ENCODE data around the gene ANXA2R.
A peak's percentile ranks its signal among the peaks of the same experiment; 100 is the strongest.

Gene ANXA2R

GRCh38 chr5:43020399-43020746 is 19.7 kb downstream of the ANXA2R start:
- no peak overlapping the region for H3K18ac ChIP-seq (ENCODE audit: low read depth in 1 of 2, low read length in 2 of 2)
- no peak overlapping the region for H2BK12ac ChIP-seq (ENCODE audit: low read length in 2 of 2)
- no peak overlapping the region for H2AK5ac ChIP-seq (ENCODE audit: low read length, severe bottlenecking)
- H3K9ac ChIP-seq (ENCODE audit: low read length): peak overlapping the region; percentile 94
- H2BK120ac ChIP-seq (ENCODE audit: low read depth, low read length): no peak overlapping the region
- no peaks in the 10 kb centered on the region for H3K9me3 ChIP-seq (ENCODE audit: control insufficient read depth, low read length)
- 6% methylated on average over 10 of the region's 11 CpGs for WGBS
- H3K27ac ChIP-seq (ENCODE audit: low read length, poor library complexity, severe bottlenecking): peak overlapping the region; percentile 79
- peaks cover 7% of the 10 kb centered on the region for H3K4me1 ChIP-seq (ENCODE audit: control insufficient read depth, insufficient read depth, low read depth, low read length)
- no peak overlapping the region for H2BK15ac ChIP-seq (ENCODE audit: low read depth, poor library complexity, severe bottlenecking)
- no peak overlapping the region for H3K4ac ChIP-seq (ENCODE audit: low read depth in 1 of 2, low read length in 2 of 2)
- H4K91ac ChIP-seq (ENCODE audit: low read length): peak overlapping the region; percentile 14
- no peak overlapping the region for H3K14ac ChIP-seq (ENCODE audit: low read length in 2 of 2)
- H2BK5ac ChIP-seq (ENCODE audit: low read depth, low read length, poor library complexity, severe bottlenecking): no peak overlapping the region
- no peaks in the 10 kb centered on the region for H3K27me3 ChIP-seq (ENCODE audit: control insufficient read depth in 1 of 2, insufficient read depth in 1 of 2, low read length in 2 of 2)
- peaks cover 17% of the 10 kb centered on the region for H3K79me1 ChIP-seq (replicated peaks; ENCODE audit: low read length, poor library complexity, severe bottlenecking)
- peak overlapping the region in 1 of 2 experiments; percentile 84 for H3K4me3 ChIP-seq (ENCODE audit: insufficient read depth in 1 of 2, low read depth in 1 of 2, low read length in 2 of 2)
- H3K4me2 ChIP-seq (ENCODE audit: low read length, poor library complexity, severe bottlenecking): peak overlapping the region; percentile 100
- DNase-seq: no peak
- no peak overlapping the region for H4K8ac ChIP-seq (ENCODE audit: low read length)
- no peaks in the 10 kb centered on the region for H3K36me3 ChIP-seq (ENCODE audit: control insufficient read depth in 1 of 2, insufficient read depth in 2 of 2, low read depth in 1 of 2, low read length in 2 of 2)
- H2AFZ ChIP-seq (ENCODE audit: low read depth, low read length): no peak overlapping the region
- no peak overlapping the region for H3K23ac ChIP-seq (ENCODE audit: low read length in 2 of 2)

DNA sequence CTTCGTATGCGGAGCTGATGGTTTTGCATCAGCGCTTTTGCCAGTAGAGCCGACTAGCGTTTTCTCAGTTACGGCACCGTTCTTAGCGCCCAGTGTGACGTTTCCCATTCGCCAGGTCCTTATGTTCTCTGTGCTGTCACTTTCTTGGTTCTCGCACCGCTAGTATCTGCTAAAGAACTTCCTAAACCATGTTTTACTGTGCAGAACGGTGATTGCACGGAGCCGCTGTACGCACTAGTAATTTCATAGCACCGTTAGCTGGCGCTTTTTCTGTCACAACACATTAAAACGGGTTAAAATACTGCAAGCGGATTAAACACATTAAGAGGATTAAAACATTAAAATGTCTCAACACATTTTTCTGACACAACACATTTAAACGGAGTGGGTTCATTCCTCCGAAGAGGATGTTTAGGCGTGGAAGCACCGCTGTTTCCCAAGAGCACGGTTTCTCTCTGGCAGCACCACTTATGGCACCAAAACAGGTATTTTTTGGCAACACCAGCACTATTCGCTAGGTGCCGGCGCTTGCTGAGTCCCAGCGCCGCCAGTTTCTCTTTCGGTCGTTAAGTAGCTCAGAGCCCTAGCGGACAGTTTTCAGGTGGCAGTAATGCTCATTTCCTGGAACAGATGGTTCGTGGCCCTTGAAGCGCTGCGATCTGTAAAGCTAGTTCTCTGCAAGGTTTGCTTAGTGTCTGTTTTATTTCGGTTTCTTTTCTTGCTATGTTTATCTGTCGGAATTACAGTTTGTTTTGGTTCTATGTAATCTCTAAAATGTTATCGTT is 20.3 kb downstream of the ANXA2R start:
- Histone ChIP-seq H3K9me3 (ENCODE audit: control insufficient read depth, low read length) (no peaks in the 10 kb centered on the region), H3K18ac (ENCODE audit: low read depth in 1 of 2, low read length in 2 of 2) (peak overlapping the region; percentile 2 to 70), H3K27ac (ENCODE audit: low read length, poor library complexity, severe bottlenecking) (peak overlapping the region; percentile 79), H3K36me3 (ENCODE audit: control insufficient read depth in 1 of 2, insufficient read depth in 2 of 2, low read depth in 1 of 2, low read length in 2 of 2) (no peaks in the 10 kb centered on the region), H3K9ac (ENCODE audit: low read length) (peak overlapping the region; percentile 94), H2BK120ac (ENCODE audit: low read depth, low read length) (no peak overlapping the region), H3K14ac (ENCODE audit: low read length in 2 of 2) (peak overlapping the region in 1 of 2 experiments; percentile 65), H4K8ac (ENCODE audit: low read length) (no peak overlapping the region), H2BK5ac (ENCODE audit: low read depth, low read length, poor library complexity, severe bottlenecking) (no peak overlapping the region), H2BK15ac (ENCODE audit: low read depth, poor library complexity, severe bottlenecking) (no peak overlapping the region), H3K4ac (ENCODE audit: low read depth in 1 of 2, low read length in 2 of 2) (peak overlapping the region; percentile 63 to 82), H3K4me1 (ENCODE audit: control insufficient read depth, insufficient read depth, low read depth, low read length) (peaks cover 7% of the 10 kb centered on the region), H2AK5ac (ENCODE audit: low read length, severe bottlenecking) (no peak overlapping the region), H3K4me2 (ENCODE audit: low read length, poor library complexity, severe bottlenecking) (peak overlapping the region; percentile 100), H3K23ac (ENCODE audit: low read length in 2 of 2) (no peak overlapping the region), H2BK12ac (ENCODE audit: low read length in 2 of 2) (peak overlapping the region in 1 of 2 experiments; percentile 83), H3K79me1 (replicated peaks; ENCODE audit: low read length, poor library complexity, severe bottlenecking) (peaks cover 17% of the 10 kb centered on the region), H3K27me3 (ENCODE audit: control insufficient read depth in 1 of 2, insufficient read depth in 1 of 2, low read length in 2 of 2) (no peaks in the 10 kb centered on the region), H4K91ac (ENCODE audit: low read length) (peak overlapping the region; percentile 22), H3K4me3 (ENCODE audit: insufficient read depth in 1 of 2, low read depth in 1 of 2, low read length in 2 of 2) (peak overlapping the region; percentile 60 to 84), H2AFZ (ENCODE audit: low read depth, low read length) (no peak overlapping the region)
- peak; percentile 94 for DNase-seq
- WGBS: 1% methylated on average over 36 of the region's 39 CpGs

GRCh38 chr5:43019291-43019613 is 20.9 kb downstream of the ANXA2R start:
- 0% methylated on average over 4 of the region's 6 CpGs for WGBS

DNA sequence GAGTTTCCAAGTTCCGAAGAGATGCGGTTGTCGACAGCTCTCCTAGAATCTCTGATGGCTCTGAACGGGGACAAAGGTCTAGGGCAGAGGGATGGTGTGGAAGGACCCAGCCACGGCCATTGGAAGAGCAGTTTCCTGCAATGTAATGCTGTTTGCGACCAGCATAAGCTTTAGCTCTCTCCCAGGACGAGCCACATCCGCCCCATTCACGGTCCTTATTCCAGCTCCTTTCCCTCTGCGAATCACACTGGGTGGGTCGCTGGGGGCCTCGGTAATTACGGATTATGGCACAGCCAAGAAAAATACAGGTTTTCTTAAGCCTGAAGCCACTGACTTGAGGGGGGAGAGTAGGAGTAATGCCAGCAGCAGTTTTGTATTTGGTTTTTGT is 22.7 kb downstream of the ANXA2R start:
- H3K79me1 ChIP-seq (replicated peaks; ENCODE audit: low read length, poor library complexity, severe bottlenecking): peaks cover 18% of the 10 kb centered on the region
- H2BK12ac ChIP-seq (ENCODE audit: low read length in 2 of 2): peak overlapping the region in 1 of 2 experiments; percentile 60
- peak overlapping the region; percentile 71 to 84 for H3K18ac ChIP-seq (ENCODE audit: low read depth in 1 of 2, low read length in 2 of 2)
- peak overlapping the region; percentile 95 for H3K4me2 ChIP-seq (ENCODE audit: low read length, poor library complexity, severe bottlenecking)
- H3K36me3 ChIP-seq (ENCODE audit: control insufficient read depth in 1 of 2, insufficient read depth in 2 of 2, low read depth in 1 of 2, low read length in 2 of 2): peaks cover 3 to 7% of the 10 kb centered on the region in 2 experiments
- peak overlapping the region; percentile 19 for H4K91ac ChIP-seq (ENCODE audit: low read length)
- peak overlapping the region; percentile 66 to 84 for H3K4me3 ChIP-seq (ENCODE audit: insufficient read depth in 1 of 2, low read depth in 1 of 2, low read length in 2 of 2)
- peak; percentile 70 for DNase-seq
- peak overlapping the region in 1 of 2 experiments; percentile 40 for H3K23ac ChIP-seq (ENCODE audit: low read length in 2 of 2)
- no peaks in the 10 kb centered on the region for H3K27me3 ChIP-seq (ENCODE audit: control insufficient read depth in 1 of 2, insufficient read depth in 1 of 2, low read length in 2 of 2)
- H2AK5ac ChIP-seq (ENCODE audit: low read length, severe bottlenecking): no peak overlapping the region
- H2BK120ac ChIP-seq (ENCODE audit: low read depth, low read length): no peak overlapping the region
- H2AFZ ChIP-seq (ENCODE audit: low read depth, low read length): peak overlapping the region; percentile 77
- H3K4me1 ChIP-seq (ENCODE audit: control insufficient read depth, insufficient read depth, low read depth, low read length): peaks cover 6% of the 10 kb centered on the region
- H3K9me3 ChIP-seq (ENCODE audit: control insufficient read depth, low read length): no peaks in the 10 kb centered on the region
- no peak overlapping the region for H2BK5ac ChIP-seq (ENCODE audit: low read depth, low read length, poor library complexity, severe bottlenecking)
- H4K8ac ChIP-seq (ENCODE audit: low read length): peak overlapping the region; percentile 8
- peak overlapping the region; percentile 81 for H3K27ac ChIP-seq (ENCODE audit: low read length, poor library complexity, severe bottlenecking)
- 0% methylated on average over 13 of the region's 13 CpGs for WGBS
- H3K9ac ChIP-seq (ENCODE audit: low read length): peak overlapping the region; percentile 94
- peak overlapping the region in 1 of 2 experiments; percentile 92 for H3K14ac ChIP-seq (ENCODE audit: low read length in 2 of 2)
- H3K4ac ChIP-seq (ENCODE audit: low read depth in 1 of 2, low read length in 2 of 2): peak overlapping the region; percentile 48 to 95
- H2BK15ac ChIP-seq (ENCODE audit: low read depth, poor library complexity, severe bottlenecking): no peak overlapping the region

More at GRCh38 chr5:43019291-43019613, 20.9 kb downstream of the ANXA2R start:
- Histone ChIP-seq H3K9me3 (ENCODE audit: control insufficient read depth, low read length) (no peaks in the 10 kb centered on the region), H2BK12ac (ENCODE audit: low read length in 2 of 2) (peak overlapping the region in 1 of 2 experiments; percentile 63), H3K27ac (ENCODE audit: low read length, poor library complexity, severe bottlenecking) (peak overlapping the region; percentile 79), H2BK15ac (ENCODE audit: low read depth, poor library complexity, severe bottlenecking) (no peak overlapping the region), H4K8ac (ENCODE audit: low read length) (no peak overlapping the region), H2BK120ac (ENCODE audit: low read depth, low read length) (no peak overlapping the region), H3K9ac (ENCODE audit: low read length) (peak overlapping the region; percentile 94), H3K36me3 (ENCODE audit: control insufficient read depth in 1 of 2, insufficient read depth in 2 of 2, low read depth in 1 of 2, low read length in 2 of 2) (peaks cover 0 to 1% of the 10 kb centered on the region in 2 experiments), H3K79me1 (replicated peaks; ENCODE audit: low read length, poor library complexity, severe bottlenecking) (peaks cover 18% of the 10 kb centered on the region), H3K4me1 (ENCODE audit: control insufficient read depth, insufficient read depth, low read depth, low read length) (peaks cover 7% of the 10 kb centered on the region), H2AK5ac (ENCODE audit: low read length, severe bottlenecking) (no peak overlapping the region), H3K4ac (ENCODE audit: low read depth in 1 of 2, low read length in 2 of 2) (peak overlapping the region in 1 of 2 experiments; percentile 82), H2AFZ (ENCODE audit: low read depth, low read length) (no peak overlapping the region), H2BK5ac (ENCODE audit: low read depth, low read length, poor library complexity, severe bottlenecking) (no peak overlapping the region), H3K18ac (ENCODE audit: low read depth in 1 of 2, low read length in 2 of 2) (peak overlapping the region in 1 of 2 experiments; percentile 70), H3K14ac (ENCODE audit: low read length in 2 of 2) (no peak overlapping the region), H3K4me3 (ENCODE audit: insufficient read depth in 1 of 2, low read depth in 1 of 2, low read length in 2 of 2) (peak overlapping the region; percentile 60 to 84), H3K23ac (ENCODE audit: low read length in 2 of 2) (no peak overlapping the region), H4K91ac (ENCODE audit: low read length) (peak overlapping the region; percentile 22), H3K4me2 (ENCODE audit: low read length, poor library complexity, severe bottlenecking) (peak overlapping the region; percentile 100), H3K27me3 (ENCODE audit: control insufficient read depth in 1 of 2, insufficient read depth in 1 of 2, low read length in 2 of 2) (no peaks in the 10 kb centered on the region)
- DNase-seq: no peak
